AG09319 (cell line): ENCODE measurements around the gene CAMTA1.

Source experiments
- DNase-seq: peaks from one replicate; pipeline ENCODE4 v3.0.0-alpha.2; 2010; ENCODE audit warnings: low read depth; ENCODE audit errors: extremely low read depth
- TF ChIP-seq, protein P1 (sequence below): IDR thresholded peaks from 2 replicates; pipeline ENCODE4 v1.5.1; 2011; ENCODE audit warnings: low read depth, mild to moderate bottlenecking, inconsistent platforms, low read length, moderate library complexity

Gene CAMTA1

DNA sequence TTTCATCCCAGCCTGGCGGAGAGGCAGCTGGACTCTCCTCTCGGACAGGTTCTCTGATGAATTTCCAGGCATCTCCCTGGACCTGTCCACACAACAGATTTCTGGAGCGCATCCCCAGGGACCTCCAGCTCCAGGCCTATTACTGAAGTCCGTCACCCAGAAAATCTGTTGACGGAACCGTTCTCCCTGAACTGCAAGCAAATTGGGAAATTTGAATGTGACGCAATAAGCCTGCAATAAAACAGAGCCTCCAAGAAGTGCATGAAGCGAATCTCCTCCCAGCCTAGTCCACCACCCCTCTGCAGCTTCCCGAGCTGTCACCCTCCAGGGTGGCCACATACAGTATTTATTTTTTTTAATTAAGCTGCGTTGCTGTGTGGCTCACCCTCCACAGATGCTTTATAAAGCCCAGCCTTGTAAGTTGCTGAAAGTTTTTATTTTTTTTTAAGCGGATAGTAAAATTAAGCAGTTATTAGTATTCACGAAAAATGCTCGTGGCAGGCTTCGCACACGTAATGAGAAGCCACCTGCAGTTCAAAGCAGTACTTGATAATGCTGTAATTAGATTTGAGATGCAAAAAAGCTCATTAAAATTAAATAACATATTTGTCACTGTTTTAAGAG is 173.3 kb downstream of the CAMTA1 start:
- TF ChIP-seq, protein P1, sequence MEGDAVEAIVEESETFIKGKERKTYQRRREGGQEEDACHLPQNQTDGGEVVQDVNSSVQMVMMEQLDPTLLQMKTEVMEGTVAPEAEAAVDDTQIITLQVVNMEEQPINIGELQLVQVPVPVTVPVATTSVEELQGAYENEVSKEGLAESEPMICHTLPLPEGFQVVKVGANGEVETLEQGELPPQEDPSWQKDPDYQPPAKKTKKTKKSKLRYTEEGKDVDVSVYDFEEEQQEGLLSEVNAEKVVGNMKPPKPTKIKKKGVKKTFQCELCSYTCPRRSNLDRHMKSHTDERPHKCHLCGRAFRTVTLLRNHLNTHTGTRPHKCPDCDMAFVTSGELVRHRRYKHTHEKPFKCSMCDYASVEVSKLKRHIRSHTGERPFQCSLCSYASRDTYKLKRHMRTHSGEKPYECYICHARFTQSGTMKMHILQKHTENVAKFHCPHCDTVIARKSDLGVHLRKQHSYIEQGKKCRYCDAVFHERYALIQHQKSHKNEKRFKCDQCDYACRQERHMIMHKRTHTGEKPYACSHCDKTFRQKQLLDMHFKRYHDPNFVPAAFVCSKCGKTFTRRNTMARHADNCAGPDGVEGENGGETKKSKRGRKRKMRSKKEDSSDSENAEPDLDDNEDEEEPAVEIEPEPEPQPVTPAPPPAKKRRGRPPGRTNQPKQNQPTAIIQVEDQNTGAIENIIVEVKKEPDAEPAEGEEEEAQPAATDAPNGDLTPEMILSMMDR = no peak
- no peak for DNase-seq

DNA sequence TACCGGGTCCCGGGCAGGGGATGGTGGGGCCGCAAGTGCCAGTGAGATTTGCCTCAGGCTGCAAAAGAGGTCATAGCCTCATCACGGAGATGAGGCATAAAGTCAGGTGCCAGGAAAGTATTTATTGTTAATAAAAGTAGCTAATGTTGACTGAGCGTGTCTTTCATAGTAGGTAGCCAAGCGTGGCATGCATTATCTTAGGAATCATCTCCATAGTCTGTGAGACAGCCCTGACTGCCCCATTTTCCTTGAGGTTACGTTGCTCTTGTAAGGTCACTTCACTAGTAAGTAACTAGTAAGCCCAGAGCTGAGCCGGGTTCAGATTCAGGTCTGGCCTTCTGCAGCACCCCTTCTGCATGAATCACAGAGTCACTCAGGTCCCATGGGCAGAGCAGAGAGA is 174.2 kb downstream of the CAMTA1 start:
- TF ChIP-seq, protein P1 = no peak
- DNase-seq = no peak

DNA sequence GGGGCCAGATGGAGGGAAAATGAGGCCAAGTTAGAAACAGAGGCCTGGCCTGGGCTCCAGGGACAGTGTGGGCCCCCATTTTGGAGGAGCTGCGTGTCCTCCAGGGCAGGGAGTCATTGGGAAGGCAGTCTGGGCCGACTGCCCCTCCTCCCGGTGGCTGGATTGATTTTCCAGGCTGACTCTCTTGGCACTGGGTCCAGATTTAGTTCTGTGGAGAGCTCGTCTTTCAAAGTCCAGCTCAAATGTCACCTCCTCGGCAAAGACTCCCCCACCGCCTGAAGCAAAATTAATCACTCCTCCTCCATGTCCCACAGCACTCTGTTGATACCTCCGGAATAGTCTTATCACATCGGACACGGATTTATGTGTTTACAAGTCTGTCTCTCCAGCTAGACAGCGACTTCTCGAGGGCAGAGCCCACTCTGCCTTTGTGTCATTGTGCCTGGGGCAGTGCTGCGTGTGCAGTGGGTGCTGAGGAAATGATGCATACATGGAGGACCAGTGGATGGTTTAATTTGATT is 175.1 kb downstream of the CAMTA1 start:
- peak; percentile 70 for DNase-seq
- TF ChIP-seq, protein P1 = peak; percentile 13

DNA sequence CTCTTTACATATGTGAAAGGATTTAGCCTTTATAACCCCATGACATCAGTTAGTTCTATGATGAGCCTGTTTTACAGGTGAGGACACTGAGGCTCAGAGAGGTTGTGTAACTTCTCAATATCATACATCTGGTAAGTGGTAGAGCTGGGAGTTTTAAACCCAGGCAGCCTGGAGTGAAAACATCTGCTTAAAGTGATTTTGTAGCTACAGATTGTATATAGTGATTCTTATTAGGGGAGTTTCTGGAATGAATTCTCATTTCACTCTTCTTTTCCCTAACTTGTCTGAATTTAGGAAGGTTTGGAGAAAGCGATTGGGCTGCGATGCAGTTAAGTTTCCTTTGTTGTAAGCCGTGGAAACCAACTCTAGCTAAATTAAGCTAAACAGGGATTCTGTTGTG is 175.6 kb downstream of the CAMTA1 start:
- TF ChIP-seq, protein P1 = no peak
- no peak for DNase-seq

DNA sequence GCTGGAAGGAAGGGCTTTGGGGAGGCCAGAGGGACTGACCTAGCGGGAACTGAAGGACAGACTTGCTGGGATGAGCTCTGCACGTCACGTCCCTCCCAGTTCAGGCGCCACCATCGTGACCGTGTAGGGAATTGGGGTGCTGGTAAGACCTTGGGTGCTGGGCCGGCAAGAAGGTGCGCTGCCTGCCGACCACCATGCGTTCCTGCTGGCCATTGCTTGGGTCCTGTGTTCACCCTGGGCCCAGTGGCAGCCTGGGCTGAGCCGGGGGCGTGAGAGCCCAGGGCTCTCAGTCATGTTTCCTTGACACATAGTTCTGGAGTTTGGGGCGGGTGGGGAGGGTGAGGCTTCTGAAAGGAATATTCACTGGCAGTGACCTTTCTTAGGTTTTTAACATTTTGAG is 176.0 kb downstream of the CAMTA1 start:
- no peak for DNase-seq
- TF ChIP-seq, protein P1 = no peak

DNA sequence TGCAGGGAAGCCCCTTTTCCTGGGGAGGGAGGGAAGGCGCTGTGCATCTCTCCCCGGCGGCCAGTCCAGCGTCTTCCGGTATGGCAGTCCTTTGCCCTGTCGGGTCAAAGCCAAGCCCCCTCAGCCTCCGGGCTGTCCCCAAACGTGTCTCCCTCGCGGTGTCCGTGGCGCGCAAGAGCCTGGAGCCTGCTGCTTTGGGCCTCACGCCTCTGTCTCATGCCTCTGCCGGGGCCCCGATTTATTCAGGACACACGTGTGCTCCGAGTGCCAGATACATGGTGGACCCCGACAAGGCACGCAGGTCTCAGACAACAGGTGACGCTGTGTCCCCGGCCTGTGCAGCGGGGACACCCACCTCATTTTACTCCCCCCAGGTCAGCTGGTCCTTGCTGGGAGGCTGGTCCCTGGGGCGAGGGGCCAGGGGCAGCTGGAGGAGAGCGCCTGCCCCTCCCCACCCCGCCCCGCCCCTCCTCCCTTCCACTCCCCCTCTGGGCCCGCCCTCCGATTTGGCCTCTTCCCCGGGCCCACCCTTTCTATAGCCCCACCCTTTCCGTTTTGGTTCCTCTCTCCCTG is 176.7 kb downstream of the CAMTA1 start:
- no peak for DNase-seq
- TF ChIP-seq, protein P1 = no peak

DNA sequence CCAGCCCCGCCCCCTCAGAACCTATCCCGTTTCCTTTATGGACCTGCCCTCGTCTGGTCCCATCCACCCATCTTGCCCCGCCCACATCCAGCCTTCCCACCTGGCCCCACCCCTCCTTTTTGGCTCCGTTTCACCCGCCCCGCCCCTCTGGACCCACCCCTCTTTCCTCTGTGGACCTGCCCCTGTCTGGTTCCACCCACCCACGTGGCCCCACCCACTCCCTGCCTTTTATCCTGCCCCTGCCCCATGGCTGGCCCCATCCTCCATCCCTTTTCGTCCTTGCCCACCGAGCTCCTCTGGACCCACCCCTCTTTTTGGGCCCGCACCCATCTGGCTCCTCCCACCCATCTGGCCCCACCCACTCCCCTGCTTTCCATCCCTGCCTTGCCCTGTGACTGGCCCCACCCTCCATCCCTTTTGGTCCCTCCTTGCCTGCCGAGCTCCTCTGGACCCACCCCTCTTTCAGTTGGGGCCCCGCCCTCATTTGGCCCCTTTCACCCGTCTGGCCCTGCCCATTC is 177.3 kb downstream of the CAMTA1 start:
- TF ChIP-seq, protein P1 = no peak
- DNase-seq = no peak
